Heart right ventricle (tissue), 16 donors: ENCODE measurements around the gene RBMS3. TPM values are rescaled to one million over a fixed set of nuclear protein-coding genes. Genes with fewer than 3 reads are reported as not detected.
"Not testable (repeated sequence)": the region's sequence is repeated elsewhere in the genome, so short reads cannot be mapped to it uniquely, and the experiment has no call there.

ENCODE experiments used
- ATAC-seq, 8 donors: fragments of 200-7000 bp; cut with Tn5 transposase; one replicate each; pipeline ENCODE4 v1.9.1; 2020; ENCODE audit warnings: mild to moderate bottlenecking in 8 of 8, moderate library complexity in 8 of 8, moderate number of reproducible peaks in 1 of 8
- DNase-seq, 2 donors: peaks; one replicate each; pipeline ENCODE4 v3.0.0-alpha.2; 2020
- H3K27ac ChIP-seq, 10 donors: fragments of 200-600 bp; sonication (generic) in 2 of 10; one replicate each; pipeline versions ENCODE4 v1.5.0 to v1.8.0; 2020 to 2022; ENCODE audit warnings: mild to moderate bottlenecking in 3 of 10
- H3K27me3 ChIP-seq, 7 donors: fragments of 200-600 bp; one replicate each; pipeline ENCODE4 v1.8.0; 2021 to 2022; ENCODE audit warnings: mild to moderate bottlenecking in 2 of 7
- H3K36me3 ChIP-seq, 9 donors: fragments of 200-600 bp; sonication (generic) in 1 of 9; one replicate each; pipeline versions ENCODE4 v1.5.0 to v1.8.0; 2020 to 2022; ENCODE audit warnings: mild to moderate bottlenecking in 2 of 9
- H3K4me1 ChIP-seq, 9 donors: fragments of 200-600 bp; sonication (generic) in 1 of 9; one replicate each; pipeline versions ENCODE4 v1.5.0 to v1.8.0; 2020 to 2022; ENCODE audit warnings: mild to moderate bottlenecking in 4 of 9
- H3K4me3 ChIP-seq, 10 donors: fragments of 200-600 bp; sonication (generic) in 2 of 10; one replicate each; pipeline versions ENCODE4 v1.5.0 to v1.8.0; 2020 to 2022; ENCODE audit warnings: mild to moderate bottlenecking in 7 of 10, moderate library complexity in 2 of 10
- H3K9me3 ChIP-seq, 11 donors: fragments of 200-600 bp in 10 of 11; sonication (generic) in 2 of 11; one replicate each; pipeline versions ENCODE4 v1.5.0 to v1.8.0; 2013 to 2022; ENCODE audit warnings: mild to moderate bottlenecking in 2 of 11, control low read depth in 1 of 11, moderate library complexity in 1 of 11
- CTCF ChIP-seq, 9 donors: fragments of 200-600 bp; sonication (generic) in 2 of 9; IDR thresholded peaks; one replicate each; pipeline versions ENCODE4 v1.5.0 to v1.8.0; 2021 to 2022; ENCODE audit warnings: antibody characterized with exemption in 9 of 9, mild to moderate bottlenecking in 5 of 9, moderate library complexity in 1 of 9
- WGBS, 2 donors: extraction: QIAGEN DNeasy Blood & Tissue Kit; methylation state at CpG; one replicate each; pipeline ENCODE4 v1.1.7; 2013; ENCODE audit warnings: inconsistent platforms in 1 of 2; 5-methylcytosine and 5-hydroxymethylcytosine counted together
- intact Hi-C, 10 donors: fragments of 100-400 bp; cut with DNase I; formaldehyde crosslinking; loops; one replicate each; pipeline versions ENCODE4 v1.11.1 to v1.14.2; 2022
- polyA plus RNA-seq, 2 donors: library from polyadenylated mRNA; stranded (reverse); fragments of 200-250 nt; gene quantifications; one replicate each; pipeline ENCODE4 v1.2.3, GENCODE V29; 2013
- total RNA-seq, 10 donors: library from RNA; stranded (reverse); fragmentation: NEBNext Ultra II Directional in 3 of 10; extraction: Animal tissue kit (Norgen Biotek cat#: 25700) in 3 of 10; gene quantifications; one replicate each; pipeline versions ENCODE4 v1.2.1 to v1.2.4, GENCODE V29; 2021 to 2023
- donor health status: Arrhythmogenic right ventricular cardiomyopathy.
- donor health status: ischemic (EF 13 %, LVEDD 7.1; RV severe dilation, severe dysfunction).
- donor health status: healthy with polysubstance abuse.
- donor health status: DM: no; HTN: yes; CAD: no.
- donor health status: DM: no; HTN: no; CAD: no.
- donor health status: ischemic (EF 25% LVEDD 6.9; RV normal size, moderate dysfunction).
- donor health status: ischemic (EF 25% LVEDD 5.7; RV mildly dilated, moderate dysfunction).
- donor health status: healthy.
- donor health status: DM: yes; HTN: yes; CAD: no.
- donor health status: Ischemic cardiomyopathy.
- donor health status: ischemic (EF 35%, LVEDD 5.7; RV mildly dilated, moderate dysfunction).
- donor health status: nonischemic (EF 11% LVEDD 7.7; RV severe dilation, severe dysfunction).
- donor health status: DM: yes; HTN: yes; CAD: no.
- donor health status: PGD.
- donor health status: ischemic (EF 29% LVEDD 5.4; RV normal size, mild dysfunction).
- donor health status: nonischemic (EF 23%, LVEDD 6.1; RV moderate dilation, normal function).

Gene RBMS3
- total and polyA plus RNA-seq, 12 donors: 3.2 to 41.1 (median 26.4) TPM

GRCh38 chr3:30042274-30042859 lies 761.5 kb downstream of the RBMS3 start:
- 18 to 22% methylated on average over 4 of the region's 4 CpGs for WGBS, 2 donors
- H3K9me3 ChIP-seq: no peaks in the 10 kb centered on the region
- intact Hi-C loops: loop anchor here (2.0 to 10.0 kb wide), 13 partner anchors 62 to 712 kb away; no protein-coding TSS in a partner anchor
- no peaks in the 10 kb centered on the region for H3K36me3 ChIP-seq
- H3K27ac ChIP-seq: no peak overlapping the region
- H3K4me3 ChIP-seq: no peak overlapping the region
- peaks cover 0 to 21% (median 4%) of the 10 kb centered on the region in 9 donors for H3K4me1 ChIP-seq
- DNase-seq (peak in 1 of 2 donors; percentile 72), ATAC-seq (peak in 6 of 8 donors; percentile 43 to 78 (median 64))
- TF ChIP-seq CTCF (IDR thresholded peaks at IDR 0.05): peak; percentile 54 to 85 (median 79)
- H3K27me3 ChIP-seq: no peaks in the 10 kb centered on the region

- Histone ChIP-seq H3K4me3 (no peak overlapping the region), H3K4me1 (peaks cover 0 to 21% (median 4%) of the 10 kb centered on the region in 9 donors), H3K36me3 (no peaks in the 10 kb centered on the region), H3K27ac (no peak overlapping the region), H3K27me3 (no peaks in the 10 kb centered on the region), H3K9me3 (no peaks in the 10 kb centered on the region)
- TF ChIP-seq CTCF (IDR thresholded peaks at IDR 0.05): no peak
- no peak for DNase-seq
- intact Hi-C loops: loop anchor here (2.0 to 10.0 kb wide), 13 partner anchors 62 to 712 kb away; no protein-coding TSS in a partner anchor
- no peak for ATAC-seq
- WGBS, 2 donors: 89 to 94% methylated on average over 3 of the region's 3 CpGs
Measured at GRCh38 chr3:30042916-30043555, 762.2 kb downstream of the RBMS3 start.

- H3K27me3 ChIP-seq: no peaks in the 10 kb centered on the region
- 46 to 58% methylated on average over 4 of the region's 4 CpGs for WGBS, 2 donors
- DNase-seq: no peak
- no peak overlapping the region for H3K27ac ChIP-seq
- H3K4me1 ChIP-seq: peaks cover 0 to 21% (median 4%) of the 10 kb centered on the region in 9 donors
- intact Hi-C loops: loop anchor here (2.0 to 10.0 kb wide), 9 partner anchors 60 to 710 kb away; no protein-coding TSS in a partner anchor
- H3K9me3 ChIP-seq: peaks cover 0 to under 1% (median 0%) of the 10 kb centered on the region in 11 donors
- no peak for TF ChIP-seq CTCF (IDR thresholded peaks at IDR 0.05)
- ATAC-seq: no peak
- no peak overlapping the region for H3K4me3 ChIP-seq
- no peaks in the 10 kb centered on the region for H3K36me3 ChIP-seq
Measured at GRCh38 chr3:30044515-30044914, 763.6 kb downstream of the RBMS3 start.

- Histone ChIP-seq H3K9me3 (peaks cover 0 to 6% (median 0%) of the 10 kb centered on the region in 11 donors), H3K4me1 (peaks cover 0 to 4% (median 0%) of the 10 kb centered on the region in 9 donors), H3K27me3 (no peaks in the 10 kb centered on the region), H3K4me3 (no peak overlapping the region), H3K36me3 (no peaks in the 10 kb centered on the region), H3K27ac (no peak overlapping the region)
- intact Hi-C loops: loop anchor here in 8 of 10 donors (10.0 kb wide), 4 partner anchors 56 to 706 kb away; no protein-coding TSS in a partner anchor
- no peak for TF ChIP-seq CTCF (IDR thresholded peaks at IDR 0.05)
- WGBS, 2 donors: 68 to 74% methylated on average over 3 of the region's 3 CpGs
- no peak for DNase-seq
- ATAC-seq: no peak
Measured at GRCh38 chr3:30048431-30048830, 767.6 kb downstream of the RBMS3 start.

- WGBS, 2 donors: 90 to 96% methylated on average over 9 of the region's 9 CpGs
- DNase-seq, H3K36me3 ChIP-seq: not testable (repeated sequence)
Measured at GRCh38 chr3:30050116-30050515, 769.2 kb downstream of the RBMS3 start.

More at GRCh38 chr3:30050116-30050515, 769.2 kb downstream of the RBMS3 start:
- ATAC-seq, H3K4me3 ChIP-seq, intact Hi-C loops, H3K27me3 ChIP-seq, H3K9me3 ChIP-seq, H3K27ac ChIP-seq, H3K4me1 ChIP-seq: not testable (repeated sequence)
